Adrenal gland (tissue), 5 donors: ENCODE results near the gene NEU3.
"Not testable (repeated sequence)": the region's sequence is repeated elsewhere in the genome, so short reads cannot be mapped to it uniquely, and the experiment has no call there.

Experiments used
- POLR2A ChIP-seq, 2 donors: fragments of 450-650 bp; IDR thresholded peaks; one replicate each; pipeline ENCODE4 v1.6.1; 2017; ENCODE audit warnings: antibody characterized with exemption in 2 of 2, mild to moderate bottlenecking in 2 of 2, moderate library complexity in 1 of 2
- TF ChIP-seq, protein P1 (sequence below), 6 experiments: fragments of 450-650 bp in 4 of 6; fragments of 200-600 bp in 2 of 6; sonication (generic) in 1 of 6; IDR thresholded peaks; 1 replicate in 5 of 6; 2 replicates in 1 of 6; pipeline versions ENCODE4 v1.5.1 to v1.8.0; 2016 to 2021; ENCODE audit warnings: antibody characterized with exemption in 6 of 6, mild to moderate bottlenecking in 2 of 6, moderate library complexity in 1 of 6
- donor health status: DM: no; HTN: no; CAD: no.

DNA sequence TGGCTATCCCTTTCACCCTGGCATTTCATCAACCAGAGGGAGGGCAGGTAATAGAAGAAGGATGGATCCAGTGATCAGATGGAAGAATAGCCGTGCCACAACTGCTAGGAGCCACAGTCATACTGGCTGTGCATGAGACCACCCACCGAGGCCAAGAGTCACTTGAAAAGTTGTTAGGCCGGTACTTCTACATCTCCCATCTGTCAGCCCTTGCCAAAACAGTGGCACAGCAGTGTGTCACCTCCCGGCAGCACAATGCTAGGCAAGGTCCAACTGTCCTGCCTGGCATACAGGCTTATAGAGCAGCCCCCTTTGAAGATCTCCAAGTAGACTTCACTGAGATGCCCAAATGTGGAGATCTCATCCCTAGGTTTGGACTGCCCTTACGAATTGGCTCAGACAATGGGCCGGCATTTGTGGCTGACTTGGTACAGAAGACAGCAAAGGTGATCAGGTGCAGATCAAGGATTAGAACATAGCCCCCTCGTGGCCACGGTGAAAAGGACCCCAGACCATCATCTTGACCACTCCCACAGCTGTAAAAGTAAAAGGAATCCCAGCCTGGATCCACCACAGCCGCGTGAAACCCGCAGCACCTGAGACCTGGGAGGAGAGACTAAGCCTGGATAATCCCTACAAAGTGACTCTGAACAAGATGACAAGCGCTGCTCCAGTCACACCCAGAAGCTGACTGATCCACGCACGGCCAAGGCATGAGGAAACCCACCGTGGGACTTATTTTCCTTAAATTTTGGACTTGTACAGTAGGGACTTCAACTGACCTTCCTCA is 55.8 kb downstream of the NEU3 start:
- TF ChIP-seq, protein P1, sequence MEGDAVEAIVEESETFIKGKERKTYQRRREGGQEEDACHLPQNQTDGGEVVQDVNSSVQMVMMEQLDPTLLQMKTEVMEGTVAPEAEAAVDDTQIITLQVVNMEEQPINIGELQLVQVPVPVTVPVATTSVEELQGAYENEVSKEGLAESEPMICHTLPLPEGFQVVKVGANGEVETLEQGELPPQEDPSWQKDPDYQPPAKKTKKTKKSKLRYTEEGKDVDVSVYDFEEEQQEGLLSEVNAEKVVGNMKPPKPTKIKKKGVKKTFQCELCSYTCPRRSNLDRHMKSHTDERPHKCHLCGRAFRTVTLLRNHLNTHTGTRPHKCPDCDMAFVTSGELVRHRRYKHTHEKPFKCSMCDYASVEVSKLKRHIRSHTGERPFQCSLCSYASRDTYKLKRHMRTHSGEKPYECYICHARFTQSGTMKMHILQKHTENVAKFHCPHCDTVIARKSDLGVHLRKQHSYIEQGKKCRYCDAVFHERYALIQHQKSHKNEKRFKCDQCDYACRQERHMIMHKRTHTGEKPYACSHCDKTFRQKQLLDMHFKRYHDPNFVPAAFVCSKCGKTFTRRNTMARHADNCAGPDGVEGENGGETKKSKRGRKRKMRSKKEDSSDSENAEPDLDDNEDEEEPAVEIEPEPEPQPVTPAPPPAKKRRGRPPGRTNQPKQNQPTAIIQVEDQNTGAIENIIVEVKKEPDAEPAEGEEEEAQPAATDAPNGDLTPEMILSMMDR (IDR thresholded peaks at IDR 0.05): not testable (repeated sequence)
- TF ChIP-seq POLR2A (IDR thresholded peaks at IDR 0.05): not testable (repeated sequence)
